NCI-H187 treated with DMSO at 0.1 percent for 48 hours (cell line): ENCODE results near the gene ROMO1.
"Not testable (repeated sequence)": the region's sequence is repeated elsewhere in the genome, so short reads cannot be mapped to it uniquely, and the experiment has no call there.

Experiments
- DNase-seq: peaks from one replicate; lab custom pipeline; 2025; lab: John Stamatoyannopoulos, UW

ROMO1 gene

GRCh38 chr20:35731469-35731788, 32.2 kb downstream of the ROMO1 start:
- no peak for DNase-seq

GRCh38 chr20:35731862-35732643, 32.8 kb downstream of the ROMO1 start:
- no peak for DNase-seq

GRCh38 chr20:35732644-35732982, 33.4 kb downstream of the ROMO1 start:
- DNase-seq = no peak

GRCh38 chr20:35734374-35734773, 35.2 kb downstream of the ROMO1 start:
- DNase-seq = no peak

- DNase-seq = no peak
Observed at GRCh38 chr20:35734777-35735649, 35.8 kb downstream of the ROMO1 start.

GRCh38 chr20:35735826-35736470, 36.7 kb downstream of the ROMO1 start:
- no peak for DNase-seq

GRCh38 chr20:35737865-35738333, 38.7 kb downstream of the ROMO1 start:
- no peak for DNase-seq

GRCh38 chr20:35738410-35739179, 39.4 kb downstream of the ROMO1 start:
- no peak for DNase-seq

- DNase-seq = no peak
Observed at GRCh38 chr20:35739294-35740163, 40.3 kb downstream of the ROMO1 start.

- peak; percentile 98 for DNase-seq
Observed at GRCh38 chr20:35741892-35742740, 42.9 kb downstream of the ROMO1 start, which contains the start of gene RBM39. Gene RBM39, minus strand, starts transcription at chr20:35742260. Its CDS starts 1,386 bp downstream, at chr20:35740874.

- no peak for DNase-seq
Observed at GRCh38 chr20:35742741-35743523, 43.7 kb downstream of the ROMO1 start.

GRCh38 chr20:35743693-35744491, 44.7 kb downstream of the ROMO1 start:
- DNase-seq = no peak

GRCh38 chr20:35744492-35744841, 45.3 kb downstream of the ROMO1 start:
- not testable (repeated sequence) for DNase-seq
